LNCaP clone FGC (cell line): ENCODE results near the gene XPR1.

Experiments used
- DNase-seq: peaks from one replicate; pipeline ENCODE4 v3.0.0-alpha.2; 2011; ENCODE audit warnings: low read depth
- H3K4me3 ChIP-seq: 2 replicates; pipeline ENCODE4 v1.5.1; 2011; ENCODE audit warnings: mild to moderate bottlenecking, low read depth, low read length, control low read depth
- CTCF ChIP-seq: IDR thresholded peaks from 2 replicates; pipeline ENCODE4 v1.5.1; 2012; ENCODE audit warnings: mild to moderate bottlenecking; ENCODE audit not compliant: control insufficient read depth, insufficient read depth; ENCODE audit errors: extremely low read depth

XPR1 gene

GRCh38 chr1:180909005-180909414 lies 277.2 kb downstream of the XPR1 start:
- H3K4me3 ChIP-seq: no peak overlapping the region
- no peak for DNase-seq
- TF ChIP-seq CTCF: no peak

GRCh38 chr1:180909462-180909976 lies 277.7 kb downstream of the XPR1 start:
- no peak overlapping the region for H3K4me3 ChIP-seq
- no peak for DNase-seq
- TF ChIP-seq CTCF: no peak

- no peak overlapping the region for H3K4me3 ChIP-seq
- no peak for DNase-seq
- no peak for TF ChIP-seq CTCF
Observed at GRCh38 chr1:180911640-180912191, 279.9 kb downstream of the XPR1 start.

GRCh38 chr1:180912211-180912800 lies 280.5 kb downstream of the XPR1 start:
- no peak for TF ChIP-seq CTCF
- no peak for DNase-seq
- H3K4me3 ChIP-seq: no peak overlapping the region

GRCh38 chr1:180912801-180913565 lies 281.2 kb downstream of the XPR1 start, which contains the start of gene KIAA1614:
Gene KIAA1614, plus strand, starts transcription at chr1:180912897. Its CDS starts 347 bp downstream, at chr1:180913244.
- no peak for DNase-seq

GRCh38 chr1:180915426-180915965 lies 283.7 kb downstream of the XPR1 start:
- no peak overlapping the region for H3K4me3 ChIP-seq
- TF ChIP-seq CTCF: no peak
- no peak for DNase-seq

More at GRCh38 chr1:180912801-180913565, 281.2 kb downstream of the XPR1 start, which contains the start of gene KIAA1614:
- no peak for TF ChIP-seq CTCF
- no peak within 1 kb of the TSS for H3K4me3 ChIP-seq
